GM18868 (cell line): Measurements from ENCODE around the gene ATG12.
"Not testable (repeated sequence)": the region's sequence is repeated elsewhere in the genome, so short reads cannot be mapped to it uniquely, and the experiment has no call there.

ENCODE experiments used
- ATAC-seq: cut with Tn5 transposase; IDR thresholded peaks from one replicate; pipeline ENCODE4 v1.9.1; 2021; ENCODE audit warnings: mild to moderate bottlenecking, moderate library complexity; ENCODE audit not compliant: unreplicated experiment

The ATG12 gene

GRCh38 chr5:115842952-115843351 is 1.6 kb upstream of the ATG12 start:
- ATAC-seq, result no peak

DNA sequence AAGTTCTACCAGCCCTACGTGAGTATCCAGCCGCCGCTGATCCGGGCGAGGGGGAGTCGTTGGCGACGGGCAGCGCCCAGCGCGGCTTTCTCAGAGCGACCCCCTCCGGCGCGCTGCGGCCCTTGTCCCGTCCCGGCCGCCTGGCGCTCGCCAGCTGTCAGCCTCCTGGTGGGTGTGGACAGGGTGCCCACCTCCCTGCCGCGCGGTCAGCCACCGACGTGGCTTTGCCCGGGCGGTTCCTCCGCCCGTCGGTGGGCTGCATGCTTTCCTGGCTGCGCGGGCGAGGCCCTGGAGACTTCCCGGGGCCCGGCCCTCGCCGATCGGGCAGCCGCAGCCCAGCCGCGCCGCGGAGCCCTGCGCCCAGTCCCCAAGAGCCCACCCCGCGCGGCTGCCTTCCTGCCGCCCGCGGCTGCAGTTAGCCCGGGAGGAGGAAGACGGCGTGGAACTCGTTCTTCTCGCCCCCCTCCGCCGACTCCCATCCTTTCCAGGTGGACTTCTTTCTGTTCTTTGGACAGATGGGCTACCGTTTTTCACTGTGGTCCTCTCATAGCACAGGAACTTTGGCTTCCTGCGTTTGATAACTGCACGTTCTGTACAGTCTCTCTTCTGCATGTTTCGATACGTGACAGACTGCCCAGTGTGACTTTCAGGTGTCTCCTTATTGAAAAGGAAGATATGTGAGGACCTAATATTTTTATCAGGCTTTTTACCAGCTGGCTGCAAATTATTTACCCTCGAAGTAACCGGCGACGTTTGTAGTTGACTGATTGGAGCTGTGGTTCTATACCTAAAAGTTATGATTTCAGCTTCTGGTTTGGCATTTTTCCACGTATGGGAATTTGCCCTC is 947 bp upstream of the ATG12 start:
- peak; percentile 25 for ATAC-seq

- ATAC-seq, result no peak
Measured at GRCh38 chr5:115840873-115841272, 492 bp downstream of the ATG12 start.

GRCh38 chr5:115838885-115839518 is 2.4 kb downstream of the ATG12 start:
- peak; percentile 20 for ATAC-seq

DNA sequence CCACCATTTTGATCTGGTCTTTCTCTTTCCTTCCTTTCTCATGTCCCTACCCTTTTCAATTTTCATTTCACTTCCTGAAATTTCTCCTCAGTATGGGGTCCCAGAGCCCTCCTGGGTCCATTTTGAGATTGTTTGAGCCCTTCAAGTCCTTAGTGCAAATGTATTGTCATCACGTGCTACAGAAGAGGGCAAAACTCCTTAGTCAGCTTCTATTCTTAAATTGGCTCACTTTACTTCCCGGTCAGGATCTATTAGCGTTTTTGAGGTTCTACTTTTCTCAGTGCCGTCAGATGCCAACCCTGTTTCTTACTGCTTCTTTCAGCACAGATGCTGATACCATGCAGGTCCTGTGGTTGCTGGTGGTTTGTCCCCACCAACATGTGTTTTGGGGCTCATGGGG is 5.9 kb downstream of the ATG12 start:
- ATAC-seq, result no peak

DNA sequence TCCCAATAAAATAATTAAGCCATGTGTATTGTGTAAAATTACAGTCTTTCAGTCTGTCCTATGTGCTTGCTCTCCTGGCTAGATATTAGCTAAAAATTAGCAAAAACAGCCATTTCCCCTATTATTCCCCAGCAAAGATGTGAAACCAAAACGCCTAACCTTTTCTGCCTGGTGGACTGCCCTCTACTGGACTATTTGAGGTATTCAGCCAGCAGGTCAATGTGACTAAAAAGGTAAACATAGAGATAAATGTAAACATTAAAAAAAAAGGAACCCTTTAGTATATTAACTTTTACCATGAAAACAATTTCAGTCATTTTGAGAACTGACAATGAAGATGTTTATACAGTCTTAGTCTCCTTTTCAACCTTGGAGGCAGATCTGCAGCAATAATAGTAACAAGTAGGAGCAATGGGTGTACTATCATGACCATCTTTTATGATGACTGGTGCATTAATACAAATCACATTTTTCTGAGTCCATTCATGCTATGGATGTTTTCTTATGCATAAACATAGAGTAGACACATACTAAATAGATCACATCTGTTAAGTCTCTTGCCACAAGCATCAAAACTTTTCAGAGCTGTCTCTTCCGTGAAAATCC is 10.1 kb downstream of the ATG12 start:
- peak; percentile 78 for ATAC-seq

DNA sequence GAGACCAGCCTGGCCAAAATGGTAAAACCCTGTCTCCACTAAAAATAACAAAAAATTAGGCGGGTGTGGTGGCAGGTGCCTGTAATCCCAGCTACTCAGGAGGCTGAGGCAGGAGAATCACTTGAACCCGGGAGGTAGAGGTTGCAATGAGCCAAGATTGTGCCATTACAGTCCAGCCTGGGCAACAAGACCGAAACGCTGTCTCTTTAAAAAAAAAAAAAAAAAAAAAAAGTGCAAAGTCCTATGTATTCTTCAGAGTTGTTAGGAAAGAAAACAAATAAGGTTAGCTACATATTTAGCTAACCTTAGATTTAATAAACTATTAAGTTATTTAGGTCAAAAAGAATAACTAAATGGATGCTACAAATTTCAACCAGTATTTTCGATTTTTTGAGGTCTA is 11.5 kb downstream of the ATG12 start:
- no peak for ATAC-seq

DNA sequence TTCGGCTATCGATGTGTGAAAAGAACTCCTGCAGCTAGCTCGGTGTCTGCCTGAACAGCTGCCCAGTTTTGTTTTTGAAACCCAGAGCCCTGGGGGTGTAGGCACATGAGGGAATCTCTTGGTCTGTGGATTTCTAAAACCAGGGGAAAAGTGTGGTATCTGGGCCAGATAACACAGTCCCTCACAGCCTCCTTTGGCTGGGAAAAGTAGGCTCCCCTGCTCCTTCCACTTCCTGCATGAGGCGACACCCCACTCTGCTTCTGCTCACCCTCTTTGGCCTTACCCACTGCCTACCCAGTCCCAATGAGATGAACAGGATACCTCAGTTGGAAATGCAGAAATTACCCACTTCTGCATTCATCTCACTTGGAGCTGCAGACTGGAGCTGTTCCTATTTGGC is 15.4 kb downstream of the ATG12 start:
- ATAC-seq, result no peak

DNA sequence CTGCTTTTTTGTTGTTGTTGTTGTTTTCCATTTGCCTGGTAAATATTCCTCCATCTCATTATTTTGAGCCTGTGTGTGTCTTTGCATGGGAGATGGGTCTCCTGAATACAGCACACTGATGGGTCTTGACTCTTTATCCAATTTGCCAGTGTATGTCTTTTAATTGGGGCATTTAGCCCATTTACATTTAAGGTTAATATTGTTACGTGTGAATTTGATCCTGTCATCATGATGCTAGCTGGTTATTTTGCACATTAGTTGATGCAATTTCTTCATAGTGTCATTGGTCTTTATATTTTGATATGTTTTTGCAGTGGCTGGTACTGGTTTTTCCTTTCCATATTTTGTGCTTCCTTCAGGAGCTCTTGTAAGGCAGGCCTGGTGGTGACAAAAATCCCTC is 16.4 kb downstream of the ATG12 start:
- not testable (repeated sequence) for ATAC-seq

- ATAC-seq, result no peak
Measured at GRCh38 chr5:115820846-115821245, 20.5 kb downstream of the ATG12 start.

- ATAC-seq, result no peak
Measured at GRCh38 chr5:115818821-115819220, 22.5 kb downstream of the ATG12 start.

- no peak for ATAC-seq
Measured at GRCh38 chr5:115817386-115817785, 24.0 kb downstream of the ATG12 start.

DNA sequence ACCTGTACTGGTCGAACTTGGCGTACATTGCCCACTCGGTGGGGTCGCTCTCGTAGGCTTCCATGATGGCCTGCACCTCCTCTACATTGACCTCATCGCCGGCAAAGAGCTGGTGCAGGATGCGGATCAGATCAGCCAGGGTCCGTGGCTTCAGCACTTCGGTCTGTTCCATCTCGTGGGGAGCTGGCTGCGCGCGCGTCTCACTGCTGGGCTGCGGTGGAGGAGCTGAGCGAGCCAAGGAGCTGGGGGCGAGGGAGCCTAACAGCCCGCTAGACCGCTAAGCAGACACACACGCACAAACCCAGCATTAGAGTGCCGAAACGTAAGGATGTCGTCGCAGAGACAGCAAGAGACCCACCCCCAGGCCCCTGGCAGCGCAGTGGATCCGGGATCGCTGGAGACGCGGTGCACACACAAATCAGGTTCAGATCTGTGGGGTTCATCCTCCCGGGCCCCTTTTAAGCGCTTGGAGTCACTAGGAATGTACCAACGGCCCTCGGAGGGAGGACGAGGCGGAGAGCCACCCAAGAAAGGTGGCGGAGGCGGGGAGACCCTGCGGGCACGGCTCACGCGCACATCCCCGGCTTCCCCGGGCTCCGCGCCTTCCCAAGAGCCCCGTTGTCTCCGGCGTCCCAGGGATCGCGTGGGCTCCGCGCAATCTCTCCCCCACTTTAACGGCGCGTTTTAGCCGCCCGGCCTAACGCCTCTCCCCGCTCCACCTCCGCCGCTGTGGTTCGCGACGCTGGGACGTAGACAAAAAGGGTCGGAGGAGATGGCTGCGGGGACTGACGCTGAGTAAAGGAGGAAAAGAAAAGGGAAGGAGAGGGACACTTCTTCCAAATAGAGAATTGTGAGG is 24.9 kb downstream of the ATG12 start, which contains the start of gene CDO1:
CDO1 (minus strand) TSS at position 434 of the 856 bp plus-strand sequence; CDS start at position 172, 262 bp downstream.
- peak; percentile 66 for ATAC-seq

GRCh38 chr5:115815693-115816225 is 25.6 kb downstream of the ATG12 start:
- no peak for ATAC-seq

- no peak for ATAC-seq
Measured at GRCh38 chr5:115815006-115815692, 26.2 kb downstream of the ATG12 start.

DNA sequence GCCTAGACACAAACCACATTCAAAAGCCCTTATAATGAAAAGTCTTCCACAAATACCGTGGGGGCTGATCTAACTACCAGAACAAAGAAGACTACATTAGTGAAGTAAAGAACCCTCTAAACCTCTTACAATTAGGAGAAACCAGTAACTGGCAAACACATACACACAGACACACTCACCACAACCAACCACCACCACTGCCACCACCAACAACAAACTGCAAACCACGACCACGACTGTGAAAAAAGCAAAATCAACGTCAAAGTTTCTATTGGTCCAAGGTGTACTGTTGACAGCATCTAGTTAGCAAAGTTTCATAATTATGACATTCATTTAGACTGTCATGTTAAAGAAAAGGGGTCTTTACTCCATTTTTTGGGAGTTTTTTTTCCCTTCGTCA is 27.6 kb downstream of the ATG12 start:
- no peak for ATAC-seq

DNA sequence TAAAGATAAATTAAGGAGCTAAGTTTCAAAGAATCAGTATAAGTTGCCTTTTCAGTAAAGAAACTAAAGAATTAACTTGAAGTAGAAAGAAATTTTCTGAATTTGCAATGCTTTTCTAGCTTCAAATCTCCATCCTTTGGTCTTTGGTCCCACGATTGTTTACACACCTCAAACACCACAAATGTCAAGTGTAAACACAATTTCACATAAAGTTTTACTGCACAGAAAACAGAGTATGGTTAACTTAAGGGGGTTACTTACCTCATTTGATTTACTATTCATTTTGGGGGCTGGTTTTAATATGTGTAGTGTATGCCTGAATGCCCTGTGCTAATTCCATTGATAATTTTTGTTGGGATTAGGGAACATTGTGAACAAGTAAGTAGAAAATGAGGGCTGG is 29.0 kb downstream of the ATG12 start:
- ATAC-seq, result no peak

DNA sequence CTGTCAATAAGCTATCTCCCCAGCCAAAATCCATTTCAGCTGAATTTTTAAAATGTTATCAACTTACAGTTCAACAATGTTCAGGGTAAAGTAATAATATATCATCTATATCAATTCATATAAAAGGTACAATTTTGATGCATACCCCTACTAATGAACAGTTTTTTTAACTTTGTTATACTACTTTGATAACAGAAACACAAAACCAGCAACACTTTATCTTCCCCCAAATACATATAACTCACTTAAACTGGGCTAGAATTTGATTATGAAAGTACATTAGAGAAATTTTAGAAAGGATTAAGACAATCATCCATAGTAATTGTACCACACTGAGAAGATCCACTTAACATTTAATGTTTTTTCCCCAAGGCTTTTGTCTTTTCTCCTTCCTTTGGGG is 30.0 kb downstream of the ATG12 start:
- no peak for ATAC-seq

DNA sequence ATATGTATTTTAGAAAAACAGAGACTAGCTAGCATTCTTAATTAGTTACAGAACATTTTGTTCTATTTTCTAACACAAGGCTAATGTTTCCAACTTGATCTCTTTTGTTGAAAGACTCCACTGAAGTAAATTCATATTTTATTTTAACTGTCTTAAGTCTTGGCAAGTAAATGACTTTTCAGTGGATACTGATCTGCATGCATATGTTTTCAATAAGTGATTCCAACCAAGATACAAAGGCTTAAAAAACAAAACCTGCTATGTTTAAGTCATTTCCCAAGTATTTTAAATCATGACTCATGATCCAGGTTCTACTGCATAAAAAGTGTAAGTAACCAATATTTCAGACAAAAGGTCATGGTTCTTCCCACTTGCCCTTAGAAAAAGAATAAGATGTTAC is 30.6 kb downstream of the ATG12 start:
- ATAC-seq, result no peak

GRCh38 chr5:115809946-115810345 is 31.4 kb downstream of the ATG12 start:
- no peak for ATAC-seq
